CD14-positive monocyte (primary cell): ENCODE results near the gene MAP1LC3A. TPM values are rescaled to one million over a fixed set of nuclear protein-coding genes. Genes with fewer than 3 reads are reported as not detected.
A peak's percentile ranks its signal among the peaks of the same experiment; 100 is the strongest.

ENCODE experiments used
- DNase-seq, 3 donors: peaks; one replicate each; pipeline ENCODE4 v3.0.0-alpha.2; 2011 to 2022
- H2AFZ ChIP-seq: 2 replicates; pipeline ENCODE4 v1.6.0; 2012; ENCODE audit warnings: mild to moderate bottlenecking, low read depth, low read length, inconsistent platforms; ENCODE audit not compliant: insufficient read depth, poor library complexity, severe bottlenecking
- H3K27ac ChIP-seq, 2 donors: 1 replicate in 1 of 2; 2 replicates in 1 of 2; pipeline ENCODE4 v1.5.1; 2012 to 2013; ENCODE audit warnings: low read length in 2 of 2, control low read depth in 1 of 2, inconsistent platforms in 1 of 2, low read depth in 1 of 2, mild to moderate bottlenecking in 1 of 2
- H3K27me3 ChIP-seq, 2 donors: one replicate each; pipeline versions ENCODE4 v1.6.0 to v1.6.1; 2011 to 2013; ENCODE audit warnings: low read length in 2 of 2; ENCODE audit not compliant: control insufficient read depth in 2 of 2, insufficient read depth in 2 of 2
- H3K36me3 ChIP-seq, 2 donors: replicated peaks in 1 of 2; 1 replicate in 1 of 2; 2 replicates in 1 of 2; pipeline versions ENCODE4 v1.5.1 to v1.6.1; 2012 to 2013; ENCODE audit warnings: low read length in 2 of 2, control low read depth in 1 of 2, inconsistent platforms in 1 of 2, mild to moderate bottlenecking in 1 of 2; ENCODE audit not compliant: insufficient read depth in 2 of 2, control insufficient read depth in 1 of 2
- H3K4me1 ChIP-seq, 2 donors: 1 replicate in 1 of 2; 2 replicates in 1 of 2; pipeline versions ENCODE4 v1.5.1 to v1.6.1; 2012 to 2013; ENCODE audit warnings: low read length in 2 of 2, control low read depth in 1 of 2, inconsistent platforms in 1 of 2, mild to moderate bottlenecking in 1 of 2, moderate library complexity in 1 of 2; ENCODE audit not compliant: insufficient read depth in 2 of 2, control insufficient read depth in 1 of 2
- H3K4me2 ChIP-seq: replicated peaks from 2 replicates; pipeline ENCODE3; 2012; ENCODE audit warnings: low read length, moderate library complexity, mild to moderate bottlenecking; ENCODE audit not compliant: poor library complexity, severe bottlenecking; ENCODE audit errors: extremely low read depth
- H3K4me3 ChIP-seq, 3 experiments: fragments of 200-600 bp in 1 of 3; sonication (generic) in 1 of 3; replicated peaks in 1 of 3; 1 replicate in 2 of 3; 2 replicates in 1 of 3; pipeline ENCODE4 v1.5.1; 2011 to 2013; ENCODE audit warnings: low read length in 3 of 3, mild to moderate bottlenecking in 3 of 3, control low read depth in 2 of 3, low read depth in 2 of 3, inconsistent platforms in 1 of 3, moderate library complexity in 1 of 3
- H3K79me2 ChIP-seq: 2 replicates; pipeline ENCODE4 v1.6.0; 2012; ENCODE audit warnings: mild to moderate bottlenecking, control low read depth, inconsistent platforms, low read length, moderate library complexity; ENCODE audit not compliant: insufficient read depth
- H3K9ac ChIP-seq: 2 replicates; pipeline ENCODE4 v1.6.0; 2017; ENCODE audit warnings: low read length, mild to moderate bottlenecking; ENCODE audit not compliant: insufficient read depth, poor library complexity, severe bottlenecking
- H3K9me3 ChIP-seq, 2 donors: replicated peaks in 1 of 2; 1 replicate in 1 of 2; 2 replicates in 1 of 2; pipeline versions ENCODE4 v1.5.1 to v1.6.1; 2012 to 2013; ENCODE audit warnings: low read length in 2 of 2, control low read depth in 1 of 2; ENCODE audit not compliant: control insufficient read depth in 1 of 2, insufficient read depth in 1 of 2
- H4K20me1 ChIP-seq: 2 replicates; pipeline ENCODE4 v1.6.0; 2012; ENCODE audit warnings: mild to moderate bottlenecking, low read length, control low read depth, moderate library complexity; ENCODE audit not compliant: insufficient read depth
- H3K27ac Mint-ChIP-seq, 7 donors: one replicate each; pipeline ENCODE4 v1.8.0; 2020; ENCODE audit warnings: mild to moderate bottlenecking in 7 of 7, mixed read lengths in 7 of 7, moderate library complexity in 6 of 7, inconsistent platforms in 2 of 7
- H3K27me3 Mint-ChIP-seq, 3 donors: one replicate each; pipeline ENCODE4 v1.8.0; 2021 to 2022; ENCODE audit warnings: low read depth in 3 of 3, mild to moderate bottlenecking in 3 of 3, mixed read lengths in 3 of 3, moderate library complexity in 3 of 3, inconsistent platforms in 1 of 3
- H3K36me3 Mint-ChIP-seq, 2 donors: one replicate each; pipeline ENCODE4 v1.8.0; 2020; ENCODE audit warnings: mixed read lengths in 2 of 2, inconsistent platforms in 1 of 2, mild to moderate bottlenecking in 1 of 2
- H3K4me1 Mint-ChIP-seq: one replicate; pipeline ENCODE4 v1.8.0; 2020; ENCODE audit warnings: mild to moderate bottlenecking, mixed read lengths
- H3K4me3 Mint-ChIP-seq, 2 donors: one replicate each; pipeline ENCODE4 v1.8.0; 2020; ENCODE audit warnings: mild to moderate bottlenecking in 2 of 2, mixed read lengths in 2 of 2, moderate library complexity in 1 of 2
- H3K9me3 Mint-ChIP-seq, 7 donors: one replicate each; pipeline ENCODE4 v1.8.0; 2020 to 2022; ENCODE audit warnings: mixed read lengths in 7 of 7, mild to moderate bottlenecking in 6 of 7, moderate library complexity in 6 of 7, inconsistent platforms in 2 of 7
- WGBS: methylation state at CpG from one replicate; pipeline ENCODE4 v1.1.5; 2013; ENCODE audit warnings: missing lambda C conversion rate; ENCODE audit not compliant: insufficient coverage; 5-methylcytosine and 5-hydroxymethylcytosine counted together
- intact Hi-C, 2 donors: fragments of 100-400 bp; cut with micrococcal nuclease; formaldehyde crosslinking; loops; one replicate each; pipeline versions ENCODE4 v1.15.0 to v1.15.1; 2023
- polyA plus RNA-seq, 3 donors: library from polyadenylated mRNA; depleted of rRNA in 1 of 3; unstranded in 2 of 3; stranded (reverse) in 1 of 3; fragments of 300-500 nt in 2 of 3; fragments of >200 nt in 1 of 3; fragmentation: Illumina TruSeq in 2 of 3; gene quantifications; 1 replicate in 2 of 3; 2 replicates in 1 of 3; pipeline ENCODE4 v1.2.3, GENCODE V29; 2012 to 2021
- TF ChIP-seq, protein P1 (sequence below): fragments of 200-600 bp; IDR thresholded peaks from one replicate; pipeline ENCODE4 v1.8.0; 2022; ENCODE audit warnings: antibody characterized with exemption, mild to moderate bottlenecking

Gene MAP1LC3A
- polyA plus RNA-seq, 3 donors = 2.5 to 7.7 (median 2.6) TPM

DNA sequence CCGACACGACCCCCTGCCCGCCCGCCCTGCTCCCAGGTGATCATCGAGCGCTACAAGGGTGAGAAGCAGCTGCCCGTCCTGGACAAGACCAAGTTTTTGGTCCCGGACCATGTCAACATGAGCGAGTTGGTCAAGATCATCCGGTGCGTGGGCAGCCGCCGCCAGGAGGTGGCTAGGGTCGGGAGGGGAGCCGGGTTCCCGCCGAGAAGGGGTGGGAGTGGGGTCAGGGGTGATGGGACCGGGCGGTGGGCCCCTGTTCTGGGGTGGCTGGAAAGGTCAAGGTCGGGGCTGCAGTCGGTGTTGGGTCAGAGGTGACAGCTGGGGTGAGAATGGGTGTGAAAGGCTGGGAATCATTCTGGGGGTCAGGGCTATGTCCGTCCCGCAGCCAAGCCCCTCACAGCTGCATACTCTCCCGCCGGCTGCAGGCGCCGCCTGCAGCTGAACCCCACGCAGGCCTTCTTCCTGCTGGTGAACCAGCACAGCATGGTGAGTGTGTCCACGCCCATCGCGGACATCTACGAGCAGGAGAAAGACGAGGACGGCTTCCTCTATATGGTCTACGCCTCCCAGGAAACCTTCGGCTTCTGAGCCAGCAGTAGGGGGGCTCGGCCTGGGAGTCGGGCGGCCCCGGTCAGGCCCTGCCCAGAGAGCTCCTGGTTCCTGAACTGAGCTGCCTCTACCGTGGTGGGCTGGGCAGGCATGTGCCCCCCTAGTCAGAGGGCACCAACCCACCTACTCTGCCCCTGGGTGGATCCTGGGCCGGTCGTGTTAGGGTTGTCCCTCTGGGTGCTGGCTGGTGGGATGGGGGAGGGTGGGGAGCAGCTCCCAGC lies 1.0 kb downstream of the MAP1LC3A start:
- peaks cover 0 to 2% (median 0%) of the 10 kb centered on the region in 3 donors for H3K27me3 Mint-ChIP-seq
- Histone ChIP-seq H3K9me3 (no peaks in the 10 kb centered on the region), H3K4me3 (no peak overlapping the region), H3K9ac (no peak overlapping the region), H3K27ac (no peak overlapping the region), H3K36me3 (no peaks in the 10 kb centered on the region), H4K20me1 (no peaks in the 10 kb centered on the region), H3K4me2 (no peak overlapping the region), H3K27me3 (no peaks in the 10 kb centered on the region), H3K79me2 (no peaks in the 10 kb centered on the region), H2AFZ (no peak overlapping the region), H3K4me1 (peaks cover 7 to 16% of the 10 kb centered on the region in 2 donors)
- H3K27ac Mint-ChIP-seq = peak overlapping the region in 6 of 7 donors; percentile 30 to 90 (median 52)
- intact Hi-C loops = loop anchor here (2.0 to 5.0 kb wide), 2 partner anchors 145 to 148 kb away; partner anchors contain the start of gene TP53INP2 (in 1 of the 2)
- peak overlapping the region in 1 of 2 donors; percentile 60 for H3K4me3 Mint-ChIP-seq
- no peak for DNase-seq
- H3K36me3 Mint-ChIP-seq = peaks cover 3% of the 10 kb centered on the region in 2 donors
- TF ChIP-seq, protein P1, sequence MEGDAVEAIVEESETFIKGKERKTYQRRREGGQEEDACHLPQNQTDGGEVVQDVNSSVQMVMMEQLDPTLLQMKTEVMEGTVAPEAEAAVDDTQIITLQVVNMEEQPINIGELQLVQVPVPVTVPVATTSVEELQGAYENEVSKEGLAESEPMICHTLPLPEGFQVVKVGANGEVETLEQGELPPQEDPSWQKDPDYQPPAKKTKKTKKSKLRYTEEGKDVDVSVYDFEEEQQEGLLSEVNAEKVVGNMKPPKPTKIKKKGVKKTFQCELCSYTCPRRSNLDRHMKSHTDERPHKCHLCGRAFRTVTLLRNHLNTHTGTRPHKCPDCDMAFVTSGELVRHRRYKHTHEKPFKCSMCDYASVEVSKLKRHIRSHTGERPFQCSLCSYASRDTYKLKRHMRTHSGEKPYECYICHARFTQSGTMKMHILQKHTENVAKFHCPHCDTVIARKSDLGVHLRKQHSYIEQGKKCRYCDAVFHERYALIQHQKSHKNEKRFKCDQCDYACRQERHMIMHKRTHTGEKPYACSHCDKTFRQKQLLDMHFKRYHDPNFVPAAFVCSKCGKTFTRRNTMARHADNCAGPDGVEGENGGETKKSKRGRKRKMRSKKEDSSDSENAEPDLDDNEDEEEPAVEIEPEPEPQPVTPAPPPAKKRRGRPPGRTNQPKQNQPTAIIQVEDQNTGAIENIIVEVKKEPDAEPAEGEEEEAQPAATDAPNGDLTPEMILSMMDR = no peak
- peaks cover 5% of the 10 kb centered on the region for H3K4me1 Mint-ChIP-seq
- peaks cover 0 to 1% (median 0%) of the 10 kb centered on the region in 7 donors for H3K9me3 Mint-ChIP-seq
- WGBS = 91% methylated on average over 37 of the region's 43 CpGs

DNA sequence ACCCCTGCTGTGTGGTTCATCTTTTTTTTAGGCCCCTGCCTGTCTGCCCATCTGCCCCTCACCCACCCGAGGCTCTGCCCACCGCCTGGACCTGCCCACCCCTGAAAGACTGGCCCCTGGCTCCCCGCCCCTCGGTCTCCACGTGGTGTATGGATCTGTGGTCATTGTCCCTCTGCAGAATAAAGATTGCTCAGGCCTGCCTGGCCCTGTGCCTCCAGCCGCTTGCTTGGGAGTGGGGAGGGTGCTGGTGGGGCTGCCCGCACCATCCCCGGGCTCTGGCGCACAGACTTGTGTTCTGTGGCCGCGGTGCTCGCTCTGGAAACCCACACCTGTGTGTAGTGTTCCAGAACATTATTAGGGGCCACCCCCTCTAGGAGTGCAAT lies 1.6 kb downstream of the MAP1LC3A start:
- TF ChIP-seq, protein P1 = no peak
- no peak for DNase-seq
- Histone ChIP-seq H3K4me2 (no peak overlapping the region), H4K20me1 (no peaks in the 10 kb centered on the region), H3K9me3 (no peaks in the 10 kb centered on the region), H2AFZ (no peak overlapping the region), H3K27ac (peak overlapping the region in 1 of 2 donors; percentile 8), H3K27me3 (no peaks in the 10 kb centered on the region), H3K36me3 (no peaks in the 10 kb centered on the region), H3K4me1 (peaks cover 7 to 16% of the 10 kb centered on the region in 2 donors), H3K9ac (no peak overlapping the region), H3K79me2 (no peaks in the 10 kb centered on the region), H3K4me3 (no peak overlapping the region)
- Mint-ChIP-seq H3K9me3 (peaks cover 0 to 1% (median 0%) of the 10 kb centered on the region in 7 donors), H3K36me3 (peaks cover 3% of the 10 kb centered on the region in 2 donors), H3K4me1 (peaks cover 5% of the 10 kb centered on the region), H3K4me3 (no peak overlapping the region), H3K27me3 (peaks cover 0 to 2% (median 0%) of the 10 kb centered on the region in 3 donors), H3K27ac (peak overlapping the region in 3 of 7 donors; percentile 10 to 90 (median 30))
- WGBS = 93% methylated on average over 4 of the region's 12 CpGs
- intact Hi-C loops = loop anchor here in 1 of 2 donors (5.0 kb wide), 1 partner anchor 147 kb away; no protein-coding TSS in a partner anchor
